Activated naive CD4-positive, alpha-beta T cell treated with anti-CD3 and anti-CD28 coated beads, Interleukin-2, amount 10 ng/mL, durations not matched to agents 7 days and 5 days (primary cell): ENCODE measurements around the gene GPC2.
"Not testable (repeated sequence)": the region's sequence is repeated elsewhere in the genome, so short reads cannot be mapped to it uniquely, and the experiment has no call there.

Experiments
- CTCF ChIA-PET: fragments of 350-600 bp; sonication (Branson Sonifier 250); formaldehyde crosslinking; loops from one replicate; lab custom pipeline; 2021; ENCODE audit warnings: antibody characterized with exemption; lab: Charles Lee
- DNase-seq: peaks from one replicate; pipeline ENCODE4 v3.0.0-alpha.2; 2020
- H3K27ac Mint-ChIP-seq: one replicate; pipeline ENCODE4 v1.8.0; 2021; ENCODE audit warnings: mild to moderate bottlenecking, moderate library complexity, mixed read lengths
- H3K27me3 Mint-ChIP-seq: one replicate; pipeline ENCODE4 v1.8.0; 2021; ENCODE audit warnings: mild to moderate bottlenecking, mixed read lengths
- H3K36me3 Mint-ChIP-seq: one replicate; pipeline ENCODE4 v1.8.0; 2021; ENCODE audit warnings: mixed read lengths
- H3K4me1 Mint-ChIP-seq: one replicate; pipeline ENCODE4 v1.8.0; 2021; ENCODE audit warnings: mixed read lengths
- H3K4me3 Mint-ChIP-seq: one replicate; pipeline ENCODE4 v1.8.0; 2021; ENCODE audit warnings: mild to moderate bottlenecking, moderate library complexity, mixed read lengths
- H3K9me3 Mint-ChIP-seq: one replicate; pipeline ENCODE4 v1.8.0; 2021; ENCODE audit warnings: mixed read lengths

The GPC2 gene

DNA sequence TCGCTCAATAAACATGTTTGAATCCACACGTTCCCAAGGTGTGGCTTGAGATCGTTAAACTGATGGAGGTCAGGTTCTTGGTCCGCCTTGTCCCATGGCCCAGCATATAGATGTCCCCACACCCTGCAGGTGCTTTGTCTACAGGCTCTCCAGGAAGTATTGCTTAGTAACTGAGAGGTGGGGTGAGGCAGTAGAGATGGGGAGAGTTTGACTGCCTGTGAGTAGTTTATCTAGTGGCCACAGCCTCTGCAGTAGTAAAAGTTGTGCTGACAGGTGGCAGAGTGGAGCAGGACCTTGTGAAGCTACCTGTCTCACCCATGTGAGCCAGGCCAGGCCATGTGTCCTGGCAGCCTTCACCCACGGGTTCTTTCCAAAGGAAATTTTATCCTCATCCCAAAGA is 37.2 kb upstream of the GPC2 start:
- CTCF ChIA-PET, H3K9me3 Mint-ChIP-seq, H3K4me3 Mint-ChIP-seq, H3K27me3 Mint-ChIP-seq, DNase-seq: not testable (repeated sequence)
- Mint-ChIP-seq H3K36me3 (peaks cover 16% of the 10 kb centered on the region), H3K27ac (peak overlapping the region; percentile 15), H3K4me1 (peaks cover 81% of the 10 kb centered on the region)

GRCh38 chr7:100213672-100214071 is 36.5 kb upstream of the GPC2 start:
- CTCF ChIA-PET: interaction anchor here (1.6 kb wide), 1 partner anchor 81 kb away, joined by 6 read pairs; no protein-coding TSS in a partner anchor
- Mint-ChIP-seq H3K9me3 (no peaks in the 10 kb centered on the region), H3K27ac (peak overlapping the region; percentile 16), H3K27me3 (no peaks in the 10 kb centered on the region), H3K4me3 (no peak overlapping the region), H3K36me3 (peaks cover 19% of the 10 kb centered on the region), H3K4me1 (peaks cover 82% of the 10 kb centered on the region)
- no peak for DNase-seq

DNA sequence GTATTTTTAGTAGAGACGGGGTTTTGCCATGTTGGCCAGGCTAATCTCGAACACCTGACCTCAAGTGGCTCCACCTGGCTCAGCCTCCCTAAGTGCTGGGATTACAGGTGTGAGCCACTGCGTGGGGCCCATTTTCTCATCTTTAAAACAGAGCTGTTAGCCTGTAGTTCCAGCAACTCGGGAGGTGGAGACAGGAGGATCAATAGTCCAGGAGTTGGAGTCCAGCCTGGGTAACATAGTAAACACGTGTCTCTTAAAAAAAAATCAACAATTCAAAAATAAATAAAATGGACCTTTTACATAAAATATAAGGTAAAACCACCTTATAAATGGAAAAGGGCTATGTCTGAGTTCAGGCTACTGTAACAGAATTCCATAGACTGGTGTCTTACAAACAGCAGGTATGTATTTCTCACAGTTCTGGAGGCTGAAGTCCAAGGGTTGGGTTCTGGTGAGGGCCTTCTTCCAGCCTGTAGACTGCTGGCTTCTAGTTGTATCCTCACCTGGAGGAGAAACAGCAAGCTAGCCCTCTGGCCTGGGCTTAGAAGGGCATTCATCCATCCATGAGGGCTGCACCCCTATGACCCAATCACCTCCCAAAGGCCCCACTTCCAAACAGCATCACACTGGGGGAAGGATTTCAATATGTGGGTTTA is 35.6 kb upstream of the GPC2 start:
- Mint-ChIP-seq H3K27me3 (no peaks in the 10 kb centered on the region), H3K9me3 (no peaks in the 10 kb centered on the region), H3K27ac (no peak overlapping the region), H3K4me1 (peaks cover 84% of the 10 kb centered on the region), H3K4me3 (no peak overlapping the region), H3K36me3 (peaks cover 19% of the 10 kb centered on the region)
- DNase-seq: no peak
- CTCF ChIA-PET: interaction anchor here (1.6 to 6.0 kb wide), 2 partner anchors 24 to 80 kb away, joined by 6 to 49 read pairs; no protein-coding TSS in a partner anchor

- no peaks in the 10 kb centered on the region for H3K27me3 Mint-ChIP-seq
- peak overlapping the region; percentile 87 for H3K27ac Mint-ChIP-seq
- CTCF ChIA-PET: interaction anchor here (0.9 to 6.0 kb wide), 3 partner anchors 22 to 79 kb away, joined by 4 to 49 read pairs (median 7); partner anchors contain the start of gene GPC2
- no peaks in the 10 kb centered on the region for H3K9me3 Mint-ChIP-seq
- H3K4me1 Mint-ChIP-seq: peaks cover 78% of the 10 kb centered on the region
- peak; percentile 57 for DNase-seq
- peak overlapping the region; percentile 60 for H3K4me3 Mint-ChIP-seq
- H3K36me3 Mint-ChIP-seq: peaks cover 23% of the 10 kb centered on the region
Measured at GRCh38 chr7:100211342-100211780, 34.2 kb upstream of the GPC2 start.

DNA sequence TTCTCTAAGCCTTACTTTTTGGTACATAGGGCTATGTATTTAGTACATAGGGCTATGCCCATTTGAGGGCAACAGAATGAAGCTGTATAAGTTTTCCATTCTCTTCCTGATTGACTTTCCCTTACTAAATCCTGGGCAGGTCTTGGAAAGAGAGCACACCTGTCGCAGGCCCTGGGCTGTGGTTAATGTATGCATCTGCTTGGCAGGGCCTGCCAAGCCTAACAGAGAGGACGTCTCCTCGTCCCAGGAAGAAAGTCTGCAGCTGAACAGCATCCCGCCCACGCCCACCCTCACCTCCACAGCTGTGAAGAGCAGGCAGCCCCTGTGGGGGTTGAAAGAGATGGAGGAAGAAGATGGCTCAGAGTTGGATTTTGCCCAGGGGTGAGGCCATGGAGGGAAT is 33.6 kb upstream of the GPC2 start:
- Mint-ChIP-seq H3K9me3 (no peaks in the 10 kb centered on the region), H3K36me3 (peaks cover 23% of the 10 kb centered on the region), H3K27me3 (no peaks in the 10 kb centered on the region), H3K4me1 (peaks cover 74% of the 10 kb centered on the region), H3K4me3 (no peak overlapping the region), H3K27ac (peak overlapping the region; percentile 71)
- DNase-seq: no peak
- CTCF ChIA-PET: interaction anchor here (0.9 to 6.0 kb wide), 6 partner anchors 7 to 78 kb away, joined by 3 to 49 read pairs (median 6); partner anchors contain the start of gene GPC2

DNA sequence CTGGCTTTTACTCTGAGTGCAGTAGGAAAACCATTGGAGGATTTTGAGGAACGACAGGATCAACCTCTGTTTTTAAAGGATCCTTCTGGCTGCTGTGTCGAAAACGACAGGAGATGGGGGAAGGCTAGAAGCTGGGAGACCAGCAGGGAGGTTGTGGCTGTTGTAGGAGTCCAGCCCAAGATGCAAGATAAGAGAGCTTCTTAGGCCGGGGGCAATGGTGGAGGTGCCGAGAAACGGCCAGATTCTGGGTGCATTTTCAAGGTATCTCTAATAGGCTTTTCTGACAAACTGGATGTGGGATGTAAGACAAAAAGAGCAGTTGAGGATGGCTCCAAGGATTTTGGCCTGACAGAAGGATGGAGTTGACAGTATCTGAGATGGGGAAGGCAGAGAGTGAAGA is 32.3 kb upstream of the GPC2 start:
- no peaks in the 10 kb centered on the region for H3K9me3 Mint-ChIP-seq

GRCh38 chr7:100208911-100209408 is 31.8 kb upstream of the GPC2 start:
- CTCF ChIA-PET: interaction anchor here (0.9 to 6.0 kb wide), 9 partner anchors 7 to 76 kb away, joined by 3 to 49 read pairs (median 3); no protein-coding TSS in a partner anchor
- H3K9me3 Mint-ChIP-seq: no peaks in the 10 kb centered on the region
- H3K36me3 Mint-ChIP-seq: peaks cover 27% of the 10 kb centered on the region
- peak; percentile 69 for DNase-seq
- H3K27ac Mint-ChIP-seq: peak overlapping the region; percentile 85
- no peaks in the 10 kb centered on the region for H3K27me3 Mint-ChIP-seq
- H3K4me3 Mint-ChIP-seq: peak overlapping the region; percentile 49
- H3K4me1 Mint-ChIP-seq: peaks cover 56% of the 10 kb centered on the region

More for the DNA sequence above, 32.3 kb upstream of the GPC2 start:
- no peak for DNase-seq
- no peaks in the 10 kb centered on the region for H3K27me3 Mint-ChIP-seq
- H3K4me1 Mint-ChIP-seq: peaks cover 61% of the 10 kb centered on the region
- peak overlapping the region; percentile 33 for H3K4me3 Mint-ChIP-seq
- peaks cover 23% of the 10 kb centered on the region for H3K36me3 Mint-ChIP-seq
- CTCF ChIA-PET: interaction anchor here (1.3 to 6.0 kb wide), 5 partner anchors 8 to 76 kb away, joined by 3 to 49 read pairs (median 13); no protein-coding TSS in a partner anchor
- H3K27ac Mint-ChIP-seq: peak overlapping the region; percentile 85

GRCh38 chr7:100204454-100204853 is 27.3 kb upstream of the GPC2 start:
- DNase-seq: no peak
- H3K27me3 Mint-ChIP-seq: peaks cover 8% of the 10 kb centered on the region
- CTCF ChIA-PET: interaction anchor here (0.9 to 1.4 kb wide), 2 partner anchors 10 to 13 kb away, joined by 4 to 5 read pairs; no protein-coding TSS in a partner anchor
- H3K27ac Mint-ChIP-seq: no peak overlapping the region
- H3K9me3 Mint-ChIP-seq: no peaks in the 10 kb centered on the region
- no peak overlapping the region for H3K4me3 Mint-ChIP-seq
- H3K36me3 Mint-ChIP-seq: peaks cover 11% of the 10 kb centered on the region
- peaks cover 22% of the 10 kb centered on the region for H3K4me1 Mint-ChIP-seq

- H3K27ac Mint-ChIP-seq: no peak overlapping the region
- H3K4me1 Mint-ChIP-seq: peaks cover 8% of the 10 kb centered on the region
- no peaks in the 10 kb centered on the region for H3K9me3 Mint-ChIP-seq
- H3K36me3 Mint-ChIP-seq: peaks cover 14% of the 10 kb centered on the region
- no peak overlapping the region for H3K4me3 Mint-ChIP-seq
- no peak for DNase-seq
- CTCF ChIA-PET: interaction anchor here (1.0 to 2.8 kb wide), 3 partner anchors 10 to 68 kb away, joined by 3 to 12 read pairs (median 3); no protein-coding TSS in a partner anchor
- peaks cover 14% of the 10 kb centered on the region for H3K27me3 Mint-ChIP-seq
Measured at GRCh38 chr7:100200693-100201092, 23.5 kb upstream of the GPC2 start.

- no peak overlapping the region for H3K4me3 Mint-ChIP-seq
- no peaks in the 10 kb centered on the region for H3K9me3 Mint-ChIP-seq
- peaks cover 13% of the 10 kb centered on the region for H3K36me3 Mint-ChIP-seq
- peaks cover 14% of the 10 kb centered on the region for H3K27me3 Mint-ChIP-seq
- DNase-seq: no peak
- H3K27ac Mint-ChIP-seq: no peak overlapping the region
- CTCF ChIA-PET: interaction anchor here (2.8 kb wide), 1 partner anchor 8 kb away, joined by 12 read pairs; no protein-coding TSS in a partner anchor
- H3K4me1 Mint-ChIP-seq: peaks cover 22% of the 10 kb centered on the region
Measured at GRCh38 chr7:100198266-100198665, 21.1 kb upstream of the GPC2 start.

DNA sequence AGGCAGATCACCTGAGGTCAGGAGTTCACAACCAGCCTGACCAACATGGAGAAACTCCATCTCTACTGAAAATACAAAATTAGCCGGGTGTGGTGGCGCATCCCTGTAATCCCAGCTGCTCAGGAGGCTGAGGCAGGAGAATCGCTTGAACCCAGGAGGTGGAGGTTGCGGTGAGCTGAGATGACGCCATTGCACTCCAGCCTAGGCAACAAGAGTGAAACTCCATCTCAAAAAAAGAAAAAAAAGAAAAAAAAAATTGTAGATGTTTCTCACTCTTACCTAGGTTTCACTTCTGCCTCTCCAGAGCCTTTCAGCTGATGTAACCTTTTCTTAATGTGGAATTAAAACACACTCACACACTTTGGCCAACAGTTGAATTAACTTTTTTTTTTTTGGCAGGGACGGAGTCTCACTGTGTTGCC is 18.7 kb upstream of the GPC2 start:
- peaks cover 42% of the 10 kb centered on the region for H3K4me1 Mint-ChIP-seq
- H3K27ac Mint-ChIP-seq, CTCF ChIA-PET, H3K4me3 Mint-ChIP-seq, DNase-seq, H3K9me3 Mint-ChIP-seq: not testable (repeated sequence)
- H3K36me3 Mint-ChIP-seq: peaks cover 15% of the 10 kb centered on the region
- peaks cover 10% of the 10 kb centered on the region for H3K27me3 Mint-ChIP-seq

- Mint-ChIP-seq H3K27ac (no peak overlapping the region), H3K9me3 (no peaks in the 10 kb centered on the region), H3K27me3 (peaks cover 6% of the 10 kb centered on the region), H3K4me1 (peaks cover 48% of the 10 kb centered on the region), H3K36me3 (peaks cover 15% of the 10 kb centered on the region), H3K4me3 (no peak overlapping the region)
- no peak for DNase-seq
- CTCF ChIA-PET: interaction anchor here (1.2 to 1.7 kb wide), 3 partner anchors 10 to 21 kb away, joined by 3 to 5 read pairs (median 4); no protein-coding TSS in a partner anchor
Measured at GRCh38 chr7:100195222-100195621, 18.0 kb upstream of the GPC2 start.

DNA sequence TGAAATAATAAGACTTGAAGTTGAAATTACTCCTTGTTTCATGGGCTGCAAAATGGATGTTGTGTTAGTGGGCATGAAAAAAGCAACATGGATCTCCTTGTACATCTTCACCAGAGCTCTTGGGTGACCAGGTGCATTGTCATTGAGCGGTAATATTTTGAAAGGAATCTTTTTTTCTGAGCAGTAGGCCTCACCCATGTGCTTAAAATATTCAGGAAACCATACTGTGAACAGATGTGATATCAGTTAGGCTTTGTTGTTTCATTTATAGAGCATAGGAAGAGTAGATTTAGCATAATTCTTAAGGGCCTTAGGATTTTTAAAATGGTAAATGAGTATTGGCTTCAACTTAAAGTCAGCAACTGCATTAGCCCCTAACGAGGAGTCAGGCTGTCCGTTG is 15.8 kb upstream of the GPC2 start:
- DNase-seq: no peak
- H3K27me3 Mint-ChIP-seq: no peaks in the 10 kb centered on the region
- H3K9me3 Mint-ChIP-seq: no peaks in the 10 kb centered on the region
- H3K4me1 Mint-ChIP-seq: peaks cover 57% of the 10 kb centered on the region
- no peak overlapping the region for H3K4me3 Mint-ChIP-seq
- H3K36me3 Mint-ChIP-seq: peaks cover 11% of the 10 kb centered on the region
- H3K27ac Mint-ChIP-seq: no peak overlapping the region
- CTCF ChIA-PET: interaction anchor here (0.6 to 1.2 kb wide), 3 partner anchors 17 to 59 kb away, joined by 3 read pairs; no protein-coding TSS in a partner anchor

GRCh38 chr7:100192281-100192862 is 15.2 kb upstream of the GPC2 start:
- peaks cover 57% of the 10 kb centered on the region for H3K4me1 Mint-ChIP-seq
- not testable (repeated sequence) for H3K36me3 Mint-ChIP-seq, H3K27me3 Mint-ChIP-seq, H3K9me3 Mint-ChIP-seq, DNase-seq, H3K27ac Mint-ChIP-seq, H3K4me3 Mint-ChIP-seq
- CTCF ChIA-PET: interaction anchor here (0.6 to 1.2 kb wide), 2 partner anchors 17 to 58 kb away, joined by 3 read pairs; no protein-coding TSS in a partner anchor
